Measurements from ENCODE around the gene ONECUT3.
A peak's percentile ranks its signal among the peaks of the same experiment; 100 is the strongest.
"Not testable (repeated sequence)": the region's sequence is repeated elsewhere in the genome, so short reads cannot be mapped to it uniquely, and the experiment has no call there.

ONECUT3 gene

GRCh38 chr19:1752757-1753728 is at the start of gene ONECUT3:
Gene ONECUT3 (plus strand): TSS chr19:1753506. CDS start chr19:1753663, 157 bp downstream.
- no peak for DNase-seq

GRCh38 chr19:1704339-1704738 is 49.0 kb upstream of the ONECUT3 start:
- DNase-seq, result no peak

- no peak for DNase-seq
These were observed 47.9 kb upstream of the ONECUT3 start for GRCh38 chr19:1705367-1705766.

GRCh38 chr19:1706646-1707045 is 46.7 kb upstream of the ONECUT3 start:
- not testable (repeated sequence) for DNase-seq

GRCh38 chr19:1707240-1707639 is 46.1 kb upstream of the ONECUT3 start:
- DNase-seq, result no peak

- no peak for DNase-seq
These were observed 40.1 kb upstream of the ONECUT3 start for GRCh38 chr19:1713170-1713569.

GRCh38 chr19:1715540-1715939 is 37.8 kb upstream of the ONECUT3 start:
- peak; percentile 11 for DNase-seq

- no peak for DNase-seq
These were observed 35.9 kb upstream of the ONECUT3 start for GRCh38 chr19:1717200-1717969.

GRCh38 chr19:1717970-1718264 is 35.4 kb upstream of the ONECUT3 start:
- no peak for DNase-seq

- no peak for DNase-seq
These were observed 34.6 kb upstream of the ONECUT3 start for GRCh38 chr19:1718420-1719291.

GRCh38 chr19:1719519-1719918 is 33.8 kb upstream of the ONECUT3 start:
- no peak for DNase-seq

GRCh38 chr19:1720237-1720636 is 33.1 kb upstream of the ONECUT3 start:
- DNase-seq, result no peak

- DNase-seq, result peak; percentile 69
These were observed 27.9 kb upstream of the ONECUT3 start for GRCh38 chr19:1725100-1726064.

- DNase-seq, result no peak
These were observed 24.3 kb upstream of the ONECUT3 start for GRCh38 chr19:1728816-1729567.

GRCh38 chr19:1729568-1729925 is 23.8 kb upstream of the ONECUT3 start:
- no peak for DNase-seq

- no peak for DNase-seq
These were observed 23.1 kb upstream of the ONECUT3 start for GRCh38 chr19:1730157-1730556.

- DNase-seq, result no peak
These were observed 18.9 kb upstream of the ONECUT3 start for GRCh38 chr19:1734321-1734966.

- no peak for DNase-seq
These were observed 17.0 kb upstream of the ONECUT3 start for GRCh38 chr19:1736280-1736679.

GRCh38 chr19:1736927-1737326 is 16.4 kb upstream of the ONECUT3 start:
- no peak for DNase-seq

GRCh38 chr19:1739960-1740629 is 13.2 kb upstream of the ONECUT3 start:
- DNase-seq, result no peak

Data from NCI-H2171 treated with DMSO at 0.1 percent for 48 hours (cell line).